ENCODE measurements around the gene ASIC5. TPM values are rescaled to one million over a fixed set of nuclear protein-coding genes. Genes with fewer than 3 reads are reported as not detected.

The ASIC5 gene
- total RNA-seq, 1 experiment from 2014 or later, result not detected

- no peaks in the 10 kb centered on the region for H3K4me1 ChIP-seq (ENCODE audit: insufficient read depth, low read length)
- no peak overlapping the region for H3K14ac ChIP-seq (ENCODE audit: insufficient read depth, low read length)
- H2BK120ac ChIP-seq (ENCODE audit: low read depth, low read length, poor library complexity, severe bottlenecking), result no peak overlapping the region
- no peak overlapping the region for H4K91ac ChIP-seq (ENCODE audit: insufficient read length, low read depth, low read length)
- peaks cover 19 to 32% of the 10 kb centered on the region in 2 experiments for H3K9me3 Mint-ChIP-seq
- H2BK20ac ChIP-seq (ENCODE audit: low read depth, low read length, poor library complexity, severe bottlenecking), result no peak overlapping the region
- H2AK5ac ChIP-seq (ENCODE audit: insufficient read length, low read length), result no peak overlapping the region
- H4K20me1 ChIP-seq (ENCODE audit: control insufficient read depth, insufficient read depth, insufficient read length), result no peaks in the 10 kb centered on the region
- H3K18ac ChIP-seq (ENCODE audit: insufficient read length, low read depth, low read length), result no peak overlapping the region
- H3K27me3 Mint-ChIP-seq (ENCODE audit: low read depth), result no peaks in the 10 kb centered on the region; the same call in 1 of the 2 replicates
- H2BK5ac ChIP-seq (ENCODE audit: insufficient read length, low read length), result no peak overlapping the region
- no peak overlapping the region for H3K4me2 ChIP-seq (ENCODE audit: insufficient read depth, insufficient read length, low read length)
- no peak overlapping the region for H4K5ac ChIP-seq (ENCODE audit: insufficient read length, low read depth, low read length)
- no peak overlapping the region for H2BK15ac ChIP-seq (ENCODE audit: low read depth, low read length)
- no peak overlapping the region for H3K27ac Mint-ChIP-seq
- H3K79me1 ChIP-seq (ENCODE audit: insufficient read depth, low read depth, low read length, poor library complexity, severe bottlenecking), result no peaks in the 10 kb centered on the region
- H3K4me3 Mint-ChIP-seq, result no peak overlapping the region
- no CpG with 5 or more reads among the region's 3 CpGs for WGBS (ENCODE audit: extremely low coverage, insufficient read length, low lambda C conversion rate)
- H3K56ac ChIP-seq (ENCODE audit: insufficient read length, low read depth, low read length), result no peak overlapping the region
- no peak for DNase-seq
- peaks cover 9 to 28% (median 19%) of the 10 kb centered on the region in 3 experiments for H3K36me3 Mint-ChIP-seq (ENCODE audit: insufficient read depth in 1 of 3, low read depth in 3 of 3)
- no peak overlapping the region for H3K4ac ChIP-seq (ENCODE audit: low read depth, low read length)
- TF ChIP-seq, protein P1, sequence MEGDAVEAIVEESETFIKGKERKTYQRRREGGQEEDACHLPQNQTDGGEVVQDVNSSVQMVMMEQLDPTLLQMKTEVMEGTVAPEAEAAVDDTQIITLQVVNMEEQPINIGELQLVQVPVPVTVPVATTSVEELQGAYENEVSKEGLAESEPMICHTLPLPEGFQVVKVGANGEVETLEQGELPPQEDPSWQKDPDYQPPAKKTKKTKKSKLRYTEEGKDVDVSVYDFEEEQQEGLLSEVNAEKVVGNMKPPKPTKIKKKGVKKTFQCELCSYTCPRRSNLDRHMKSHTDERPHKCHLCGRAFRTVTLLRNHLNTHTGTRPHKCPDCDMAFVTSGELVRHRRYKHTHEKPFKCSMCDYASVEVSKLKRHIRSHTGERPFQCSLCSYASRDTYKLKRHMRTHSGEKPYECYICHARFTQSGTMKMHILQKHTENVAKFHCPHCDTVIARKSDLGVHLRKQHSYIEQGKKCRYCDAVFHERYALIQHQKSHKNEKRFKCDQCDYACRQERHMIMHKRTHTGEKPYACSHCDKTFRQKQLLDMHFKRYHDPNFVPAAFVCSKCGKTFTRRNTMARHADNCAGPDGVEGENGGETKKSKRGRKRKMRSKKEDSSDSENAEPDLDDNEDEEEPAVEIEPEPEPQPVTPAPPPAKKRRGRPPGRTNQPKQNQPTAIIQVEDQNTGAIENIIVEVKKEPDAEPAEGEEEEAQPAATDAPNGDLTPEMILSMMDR (conservative IDR thresholded peaks at IDR 0.05), result no peak
- no peak overlapping the region for H4K8ac ChIP-seq (replicated peaks; ENCODE audit: insufficient read length, low read depth, low read length)
- H3T11ph ChIP-seq (ENCODE audit: low read length), result no peak overlapping the region
- H3K23ac ChIP-seq (ENCODE audit: insufficient read length, low read depth, low read length), result no peak overlapping the region
- no peaks in the 10 kb centered on the region for H3K4me1 Mint-ChIP-seq
- no peak overlapping the region for H3K27ac ChIP-seq (ENCODE audit: insufficient read length, low read depth, low read length)
- H3K23me2 ChIP-seq (ENCODE audit: insufficient read length, low read depth, low read length, poor library complexity, severe bottlenecking), result no peaks in the 10 kb centered on the region
- no peak overlapping the region for H2AFZ ChIP-seq (ENCODE audit: low read length)
- H3K9ac ChIP-seq (ENCODE audit: extremely low read depth, insufficient read length, low read length), result no peak overlapping the region
- no peak overlapping the region for H2BK12ac ChIP-seq (ENCODE audit: insufficient read length, low read depth, low read length)
- no peaks in the 10 kb centered on the region for H3K79me2 ChIP-seq (ENCODE audit: insufficient read depth, low read length)
- H3K9me3 ChIP-seq (ENCODE audit: control insufficient read depth, low read depth, low read length), result peaks cover 12% of the 10 kb centered on the region
- H3K27me3 ChIP-seq (ENCODE audit: insufficient read depth, low read length), result no peaks in the 10 kb centered on the region
These were observed 25.0 kb upstream of the ASIC5 start for GRCh38 chr4:155891058-155891457.
